Kidney epithelial cell (primary cell): Measurements from ENCODE around the gene RALGPS1. TPM values are rescaled to one million over a fixed set of nuclear protein-coding genes. Genes with fewer than 3 reads are reported as not detected.

Experiments used
- DNase-seq: peaks from one replicate; pipeline ENCODE4 v3.0.0-alpha.2; 2010; ENCODE audit warnings: low read depth
- H3K27me3 ChIP-seq: 2 replicates; pipeline ENCODE4 v1.6.0; 2011; ENCODE audit warnings: low read length; ENCODE audit not compliant: control insufficient read depth, insufficient read depth
- H3K36me3 ChIP-seq: 2 replicates; pipeline ENCODE4 v1.5.1; 2011; ENCODE audit warnings: low read length; ENCODE audit not compliant: control insufficient read depth, insufficient read depth
- H3K4me3 ChIP-seq: 2 replicates; pipeline ENCODE4 v1.5.1; 2011; ENCODE audit warnings: low read depth, mild to moderate bottlenecking, control low read depth, low read length
- CTCF ChIP-seq: IDR thresholded peaks from 2 replicates; pipeline ENCODE4 v1.5.1; 2011; ENCODE audit warnings: mild to moderate bottlenecking, moderate library complexity, low read length, control low read depth, inconsistent platforms; ENCODE audit not compliant: insufficient read depth, poor library complexity, severe bottlenecking
- total RNA-seq: library from RNA; depleted of rRNA; stranded (reverse); fragments of >200 nt; gene quantifications from 2 replicates; pipeline ENCODE4 v1.2.3, GENCODE V29; 2015

RALGPS1 gene
- total RNA-seq, 1 donor from 2014 or later, result 5.6 TPM

GRCh38 chr9:127107929-127108876 lies 193.6 kb downstream of the RALGPS1 start:
- no peak for DNase-seq
- H3K36me3 ChIP-seq, result peaks cover 2% of the 10 kb centered on the region
- H3K4me3 ChIP-seq, result no peak overlapping the region
- H3K27me3 ChIP-seq, result no peaks in the 10 kb centered on the region
- no peak for TF ChIP-seq CTCF

DNA sequence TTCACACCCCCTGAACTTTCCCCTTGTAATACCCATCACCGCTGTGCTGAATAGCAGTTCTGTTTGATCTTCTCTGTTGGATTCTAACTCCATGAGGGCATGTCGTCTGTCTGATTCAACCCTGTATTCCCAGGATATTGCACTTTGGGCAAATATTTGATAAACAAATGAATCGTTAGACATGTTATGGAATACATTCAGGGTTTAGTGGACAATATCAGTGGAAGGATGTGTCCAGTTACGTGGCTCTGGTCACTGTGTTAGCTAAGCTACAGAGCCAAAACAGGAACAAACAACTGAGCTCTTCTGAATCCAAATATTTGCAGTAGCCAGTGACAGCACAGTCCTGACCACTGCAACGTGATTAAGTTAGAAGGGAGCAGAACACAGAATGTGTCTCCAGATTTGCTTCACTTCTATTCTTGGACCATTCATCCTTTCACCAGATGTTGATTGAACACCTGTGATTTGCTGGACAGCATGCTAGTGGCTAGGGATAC lies 194.7 kb downstream of the RALGPS1 start:
- no peak for DNase-seq

GRCh38 chr9:127112056-127112455 lies 197.5 kb downstream of the RALGPS1 start:
- Histone ChIP-seq H3K36me3 (peaks cover 2% of the 10 kb centered on the region), H3K4me3 (no peak overlapping the region), H3K27me3 (no peaks in the 10 kb centered on the region)
- DNase-seq, result no peak
- TF ChIP-seq CTCF, result no peak

More for the DNA sequence above, 194.7 kb downstream of the RALGPS1 start:
- no peak overlapping the region for H3K4me3 ChIP-seq
- TF ChIP-seq CTCF, result no peak
- no peaks in the 10 kb centered on the region for H3K27me3 ChIP-seq
- peaks cover 2% of the 10 kb centered on the region for H3K36me3 ChIP-seq

DNA sequence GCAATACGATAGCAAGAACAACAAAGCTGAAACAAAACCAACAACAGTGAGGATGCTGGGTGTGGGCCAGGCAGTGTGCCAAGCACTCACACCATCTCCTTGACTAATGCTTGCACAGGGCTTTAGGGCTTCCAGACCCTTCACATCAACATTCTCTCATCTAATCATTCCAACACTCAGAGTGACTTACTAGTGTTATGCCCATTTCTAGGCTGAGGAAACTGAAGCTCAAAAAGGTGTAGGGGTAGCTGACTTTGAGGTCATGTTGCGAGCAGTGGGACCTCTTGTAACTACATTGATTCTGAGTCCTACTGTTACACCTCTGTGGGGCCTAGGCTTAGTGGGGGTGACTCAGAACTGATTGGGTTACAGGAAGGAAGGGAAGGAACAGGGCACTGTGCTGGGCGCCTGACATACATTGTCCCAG lies 198.2 kb downstream of the RALGPS1 start:
- no peak overlapping the region for H3K4me3 ChIP-seq
- H3K36me3 ChIP-seq, result no peaks in the 10 kb centered on the region
- DNase-seq, result no peak
- TF ChIP-seq CTCF, result no peak
- H3K27me3 ChIP-seq, result no peaks in the 10 kb centered on the region

- Histone ChIP-seq H3K4me3 (no peak overlapping the region), H3K36me3 (no peaks in the 10 kb centered on the region), H3K27me3 (no peaks in the 10 kb centered on the region)
- TF ChIP-seq CTCF, result no peak
- DNase-seq, result no peak
Measured at GRCh38 chr9:127113191-127113972, 198.8 kb downstream of the RALGPS1 start.
